ENCODE results near the gene NES.

NES gene

GRCh38 chr1:156623946-156624813, 53.0 kb downstream of the NES start:
- no peak for TF ChIP-seq ZFX (IDR thresholded peaks at IDR 0.05; ENCODE audit: borderline replicate concordance)
- peak; percentile 84 for TF ChIP-seq CTCF (IDR thresholded peaks at IDR 0.05)
- peak overlapping the region; percentile 60; the same call in 1 of the 2 replicates for H3K27ac ChIP-seq

GRCh38 chr1:156622581-156623297, 54.5 kb downstream of the NES start:
- H3K27ac ChIP-seq = peak overlapping the region; percentile 60
- TF ChIP-seq ZFX (IDR thresholded peaks at IDR 0.05; ENCODE audit: borderline replicate concordance) = no peak
- no peak for TF ChIP-seq CTCF (IDR thresholded peaks at IDR 0.05)

- peak; percentile 50 for TF ChIP-seq CTCF (IDR thresholded peaks at IDR 0.05)
- no peak for TF ChIP-seq ZFX (IDR thresholded peaks at IDR 0.05; ENCODE audit: borderline replicate concordance)
- peak overlapping the region; percentile 16; the same call in 1 of the 2 replicates for H3K27ac ChIP-seq
Measured at GRCh38 chr1:156619582-156619955, 57.6 kb downstream of the NES start.

- TF ChIP-seq CTCF (IDR thresholded peaks at IDR 0.05) (peak; percentile 82), ZFX (IDR thresholded peaks at IDR 0.05; ENCODE audit: borderline replicate concordance) (no peak)
- peak within 1 kb of the TSS; percentile 100 for H3K27ac ChIP-seq
Measured at GRCh38 chr1:156618853-156619581, 58.2 kb downstream of the NES start, which contains the start of gene HAPLN2. TSS of gene HAPLN2 (plus strand) at chr1:156619415. CDS start at chr1:156623491, 4,076 bp downstream.
